GM21529 (cell line): Measurements from ENCODE around the gene DDN.

Experiments used
- ATAC-seq: cut with Tn5 transposase; IDR thresholded peaks from one replicate; pipeline ENCODE4 v1.9.1; 2021; ENCODE audit not compliant: unreplicated experiment

DDN gene

GRCh38 chr12:48985901-48986300 lies 13.3 kb downstream of the DDN start:
- ATAC-seq: no peak

- ATAC-seq: no peak
Measured at GRCh38 chr12:48985475-48985897, 13.7 kb downstream of the DDN start.

- no peak for ATAC-seq
Measured at GRCh38 chr12:48982397-48983080, 16.6 kb downstream of the DDN start.

GRCh38 chr12:48981757-48982157 lies 17.4 kb downstream of the DDN start:
- ATAC-seq: no peak

- ATAC-seq: no peak
Measured at GRCh38 chr12:48980953-48981756, 18.0 kb downstream of the DDN start.

GRCh38 chr12:48980389-48980952 lies 18.7 kb downstream of the DDN start:
- no peak for ATAC-seq

GRCh38 chr12:48979602-48980388 lies 19.4 kb downstream of the DDN start:
- ATAC-seq: no peak

- no peak for ATAC-seq
Measured at GRCh38 chr12:48978741-48979601, 20.2 kb downstream of the DDN start.

- peak; percentile 19 for ATAC-seq
Measured at GRCh38 chr12:48978291-48978740, 20.9 kb downstream of the DDN start, which contains the start of gene WNT1. WNT1 (plus strand) TSS chr12:48978322; CDS start chr12:48978651, 329 bp downstream.

- ATAC-seq: peak; percentile 49
Measured at GRCh38 chr12:48977290-48978281, 21.6 kb downstream of the DDN start.

GRCh38 chr12:48973941-48974673 lies 25.1 kb downstream of the DDN start:
- ATAC-seq: no peak

- ATAC-seq: no peak
Measured at GRCh38 chr12:48973531-48973930, 25.6 kb downstream of the DDN start.

- no peak for ATAC-seq
Measured at GRCh38 chr12:48972952-48973483, 26.2 kb downstream of the DDN start.

GRCh38 chr12:48972213-48972951 lies 26.8 kb downstream of the DDN start:
- no peak for ATAC-seq

GRCh38 chr12:48970702-48971334 lies 28.4 kb downstream of the DDN start:
- ATAC-seq: no peak

GRCh38 chr12:48969833-48970701 lies 29.1 kb downstream of the DDN start:
- no peak for ATAC-seq
